Activated T-cell treated with anti-CD3 and anti-CD28 coated beads, Interleukin-2, amount 50 U/mL, for 24 hours (primary cell): ENCODE results near the gene TMOD1.

Source experiments
- DNase-seq: peaks from one replicate; pipeline ENCODE4 v3.0.0-alpha.2; 2020
- H3K27ac Mint-ChIP-seq: 2 replicates; pipeline ENCODE4 v1.8.0; 2020; ENCODE audit warnings: mild to moderate bottlenecking, mixed read lengths
- H3K27me3 Mint-ChIP-seq: 2 replicates; pipeline ENCODE4 v1.8.0; 2020; ENCODE audit warnings: mixed read lengths
- H3K36me3 Mint-ChIP-seq: 2 replicates; pipeline ENCODE4 v1.8.0; 2020; ENCODE audit warnings: low read depth, mixed read lengths
- H3K4me1 Mint-ChIP-seq: 2 replicates; pipeline ENCODE4 v1.8.0; 2020; ENCODE audit warnings: low read depth, mixed read lengths
- H3K4me3 Mint-ChIP-seq: 2 replicates; pipeline ENCODE4 v1.8.0; 2020; ENCODE audit warnings: mild to moderate bottlenecking, moderate library complexity, mixed read lengths
- H3K9me3 Mint-ChIP-seq: 2 replicates; pipeline ENCODE4 v1.8.0; 2020; ENCODE audit warnings: mixed read lengths

The TMOD1 gene

GRCh38 chr9:97556036-97556720 is 54.7 kb downstream of the TMOD1 start:
- Mint-ChIP-seq H3K4me1 (peaks cover 10% of the 10 kb centered on the region), H3K36me3 (no peaks in the 10 kb centered on the region), H3K27ac (no peak overlapping the region), H3K4me3 (no peak overlapping the region), H3K9me3 (no peaks in the 10 kb centered on the region), H3K27me3 (peaks cover 62% of the 10 kb centered on the region)
- no peak for DNase-seq

GRCh38 chr9:97556721-97557605 is 55.5 kb downstream of the TMOD1 start:
- Mint-ChIP-seq H3K9me3 (no peaks in the 10 kb centered on the region), H3K27me3 (peaks cover 58% of the 10 kb centered on the region), H3K4me3 (no peak overlapping the region), H3K27ac (no peak overlapping the region), H3K4me1 (peaks cover 10% of the 10 kb centered on the region), H3K36me3 (no peaks in the 10 kb centered on the region)
- DNase-seq: no peak

- no peak overlapping the region for H3K27ac Mint-ChIP-seq
- no peaks in the 10 kb centered on the region for H3K36me3 Mint-ChIP-seq
- H3K4me1 Mint-ChIP-seq: peaks cover 10% of the 10 kb centered on the region
- H3K9me3 Mint-ChIP-seq: no peaks in the 10 kb centered on the region
- no peak overlapping the region for H3K4me3 Mint-ChIP-seq
- peaks cover 51% of the 10 kb centered on the region for H3K27me3 Mint-ChIP-seq
- DNase-seq: no peak
Measured at GRCh38 chr9:97557606-97558095, 56.2 kb downstream of the TMOD1 start.

GRCh38 chr9:97558701-97559101 is 57.2 kb downstream of the TMOD1 start:
- Mint-ChIP-seq H3K27ac (peak overlapping the region; percentile 22), H3K36me3 (no peaks in the 10 kb centered on the region), H3K4me1 (peaks cover 10% of the 10 kb centered on the region), H3K9me3 (no peaks in the 10 kb centered on the region), H3K4me3 (no peak overlapping the region), H3K27me3 (peaks cover 51% of the 10 kb centered on the region)
- DNase-seq: no peak

- no peak overlapping the region for H3K4me3 Mint-ChIP-seq
- H3K9me3 Mint-ChIP-seq: no peaks in the 10 kb centered on the region
- peaks cover 10% of the 10 kb centered on the region for H3K4me1 Mint-ChIP-seq
- no peaks in the 10 kb centered on the region for H3K36me3 Mint-ChIP-seq
- no peak for DNase-seq
- peaks cover 49% of the 10 kb centered on the region for H3K27me3 Mint-ChIP-seq
- peak overlapping the region; percentile 22 for H3K27ac Mint-ChIP-seq
Measured at GRCh38 chr9:97559111-97559514, 57.6 kb downstream of the TMOD1 start.

- no peaks in the 10 kb centered on the region for H3K9me3 Mint-ChIP-seq
- no peak overlapping the region for H3K4me3 Mint-ChIP-seq
- H3K27ac Mint-ChIP-seq: no peak overlapping the region
- no peaks in the 10 kb centered on the region for H3K36me3 Mint-ChIP-seq
- H3K27me3 Mint-ChIP-seq: peaks cover 44% of the 10 kb centered on the region
- no peak for DNase-seq
- peaks cover 10% of the 10 kb centered on the region for H3K4me1 Mint-ChIP-seq
Measured at GRCh38 chr9:97560154-97560553, 58.7 kb downstream of the TMOD1 start.

GRCh38 chr9:97560851-97561250 is 59.4 kb downstream of the TMOD1 start:
- H3K27ac Mint-ChIP-seq: no peak overlapping the region
- H3K9me3 Mint-ChIP-seq: no peaks in the 10 kb centered on the region
- DNase-seq: no peak
- no peaks in the 10 kb centered on the region for H3K36me3 Mint-ChIP-seq
- H3K4me1 Mint-ChIP-seq: peaks cover 10% of the 10 kb centered on the region
- H3K4me3 Mint-ChIP-seq: no peak overlapping the region
- peaks cover 37% of the 10 kb centered on the region for H3K27me3 Mint-ChIP-seq

GRCh38 chr9:97561501-97561900 is 60.0 kb downstream of the TMOD1 start:
- Mint-ChIP-seq H3K27ac (no peak overlapping the region), H3K4me3 (no peak overlapping the region), H3K27me3 (peaks cover 31% of the 10 kb centered on the region), H3K4me1 (peaks cover 10% of the 10 kb centered on the region), H3K36me3 (no peaks in the 10 kb centered on the region), H3K9me3 (no peaks in the 10 kb centered on the region)
- DNase-seq: no peak

- H3K9me3 Mint-ChIP-seq: no peaks in the 10 kb centered on the region
- no peaks in the 10 kb centered on the region for H3K36me3 Mint-ChIP-seq
- H3K4me3 Mint-ChIP-seq: no peak overlapping the region
- H3K27me3 Mint-ChIP-seq: peaks cover 26% of the 10 kb centered on the region
- H3K27ac Mint-ChIP-seq: no peak overlapping the region
- DNase-seq: no peak
- peaks cover 10% of the 10 kb centered on the region for H3K4me1 Mint-ChIP-seq
Measured at GRCh38 chr9:97562542-97562941, 61.1 kb downstream of the TMOD1 start.

- peaks cover 18% of the 10 kb centered on the region for H3K27me3 Mint-ChIP-seq
- no peaks in the 10 kb centered on the region for H3K9me3 Mint-ChIP-seq
- no peaks in the 10 kb centered on the region for H3K36me3 Mint-ChIP-seq
Measured at GRCh38 chr9:97563458-97564135, 62.1 kb downstream of the TMOD1 start.

GRCh38 chr9:97564291-97565175 is 63.1 kb downstream of the TMOD1 start:
- Mint-ChIP-seq H3K9me3 (no peaks in the 10 kb centered on the region), H3K27ac (no peak overlapping the region), H3K4me3 (no peak overlapping the region), H3K4me1 (peaks cover 3% of the 10 kb centered on the region), H3K36me3 (no peaks in the 10 kb centered on the region), H3K27me3 (peaks cover 13% of the 10 kb centered on the region)
- DNase-seq: no peak

More at GRCh38 chr9:97563458-97564135, 62.1 kb downstream of the TMOD1 start:
- peaks cover 10% of the 10 kb centered on the region for H3K4me1 Mint-ChIP-seq
- no peak overlapping the region for H3K4me3 Mint-ChIP-seq
- no peak overlapping the region for H3K27ac Mint-ChIP-seq
- DNase-seq: no peak

GRCh38 chr9:97565262-97565661 is 63.8 kb downstream of the TMOD1 start:
- H3K36me3 Mint-ChIP-seq: no peaks in the 10 kb centered on the region
- DNase-seq: no peak
- H3K27me3 Mint-ChIP-seq: peaks cover 7% of the 10 kb centered on the region
- no peaks in the 10 kb centered on the region for H3K4me1 Mint-ChIP-seq
- no peak overlapping the region for H3K27ac Mint-ChIP-seq
- H3K9me3 Mint-ChIP-seq: no peaks in the 10 kb centered on the region
- no peak overlapping the region for H3K4me3 Mint-ChIP-seq

GRCh38 chr9:97567182-97567893 is 65.9 kb downstream of the TMOD1 start:
- H3K4me3 Mint-ChIP-seq: no peak overlapping the region
- H3K36me3 Mint-ChIP-seq: no peaks in the 10 kb centered on the region
- DNase-seq: no peak
- no peaks in the 10 kb centered on the region for H3K4me1 Mint-ChIP-seq
- H3K27ac Mint-ChIP-seq: no peak overlapping the region
- peaks cover 6% of the 10 kb centered on the region for H3K27me3 Mint-ChIP-seq
- H3K9me3 Mint-ChIP-seq: no peaks in the 10 kb centered on the region
